Measurements from ENCODE around the gene ACOT7. TPM values are rescaled to one million over a fixed set of nuclear protein-coding genes. Genes with fewer than 3 reads are reported as not detected.
A peak's percentile ranks its signal among the peaks of the same experiment; 100 is the strongest.

Gene ACOT7
- total and polyA plus RNA-seq, 2 experiments from 2014 or later = 20.3 to 39.9 TPM

DNA sequence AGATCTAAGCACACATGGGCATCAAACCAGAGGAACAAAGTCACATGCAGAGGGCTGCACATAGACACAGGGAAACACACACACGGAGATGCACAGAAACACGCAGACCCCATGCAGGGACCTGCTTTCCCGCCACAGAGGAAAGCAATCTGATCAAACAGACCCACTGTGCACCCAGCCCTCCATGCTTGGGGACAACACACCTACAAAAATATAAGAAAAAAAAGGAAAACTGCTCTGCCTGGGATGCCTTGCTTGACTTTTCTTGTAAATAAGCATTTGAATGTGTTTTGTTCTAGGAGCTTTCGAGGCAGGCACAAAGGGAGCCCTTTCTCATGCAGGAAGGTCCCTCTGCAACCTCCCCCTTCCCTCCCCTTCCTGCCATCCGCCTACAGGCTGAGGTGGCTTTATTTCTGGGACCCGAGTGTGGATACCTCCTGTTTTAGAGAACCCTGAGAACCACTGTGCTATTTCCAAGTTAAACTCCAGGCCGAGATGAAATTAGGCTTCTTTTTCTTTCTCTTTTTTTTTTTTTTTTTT lies 154.3 kb downstream of the ACOT7 start:
- no peak overlapping the region for H3K4me2 ChIP-seq

GRCh38 chr1:6237093-6237492 lies 156.5 kb downstream of the ACOT7 start:
- WGBS (ENCODE audit: low lambda C conversion rate, missing lambda C conversion rate) = 100% methylated on average over 4 of the region's 4 CpGs
- no peak overlapping the region for H3K4me3 ChIP-seq
- no peak for DNase-seq (ENCODE audit: low spot score)
- TF ChIP-seq EZH2 (IDR thresholded peaks at IDR 0.05; ENCODE audit: borderline replicate concordance) = no peak
- TF ChIP-seq, protein P1, sequence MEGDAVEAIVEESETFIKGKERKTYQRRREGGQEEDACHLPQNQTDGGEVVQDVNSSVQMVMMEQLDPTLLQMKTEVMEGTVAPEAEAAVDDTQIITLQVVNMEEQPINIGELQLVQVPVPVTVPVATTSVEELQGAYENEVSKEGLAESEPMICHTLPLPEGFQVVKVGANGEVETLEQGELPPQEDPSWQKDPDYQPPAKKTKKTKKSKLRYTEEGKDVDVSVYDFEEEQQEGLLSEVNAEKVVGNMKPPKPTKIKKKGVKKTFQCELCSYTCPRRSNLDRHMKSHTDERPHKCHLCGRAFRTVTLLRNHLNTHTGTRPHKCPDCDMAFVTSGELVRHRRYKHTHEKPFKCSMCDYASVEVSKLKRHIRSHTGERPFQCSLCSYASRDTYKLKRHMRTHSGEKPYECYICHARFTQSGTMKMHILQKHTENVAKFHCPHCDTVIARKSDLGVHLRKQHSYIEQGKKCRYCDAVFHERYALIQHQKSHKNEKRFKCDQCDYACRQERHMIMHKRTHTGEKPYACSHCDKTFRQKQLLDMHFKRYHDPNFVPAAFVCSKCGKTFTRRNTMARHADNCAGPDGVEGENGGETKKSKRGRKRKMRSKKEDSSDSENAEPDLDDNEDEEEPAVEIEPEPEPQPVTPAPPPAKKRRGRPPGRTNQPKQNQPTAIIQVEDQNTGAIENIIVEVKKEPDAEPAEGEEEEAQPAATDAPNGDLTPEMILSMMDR (IDR thresholded peaks at IDR 0.05; ENCODE audit: poor library complexity) = no peak
- TF ChIP-seq EZH2phosphoT487 (IDR thresholded peaks at IDR 0.05; ENCODE audit: low read depth, severe bottlenecking, unreplicated experiment) = no peak
- H3K4me2 ChIP-seq = no peak overlapping the region
- peaks cover 31% of the 10 kb centered on the region for H3K27me3 ChIP-seq
- H4K20me1 ChIP-seq (ENCODE audit: insufficient read depth, poor library complexity, severe bottlenecking) = no peaks in the 10 kb centered on the region
- H2AFZ ChIP-seq = no peak overlapping the region
- no peaks in the 10 kb centered on the region for H3K9me2 ChIP-seq (replicated peaks; ENCODE audit: insufficient read depth)
- H3K9me3 ChIP-seq (ENCODE audit: low read depth) = no peaks in the 10 kb centered on the region
- H3K4me1 ChIP-seq (ENCODE audit: insufficient read depth) = peaks cover 24% of the 10 kb centered on the region
- H3K27ac ChIP-seq = no peak overlapping the region
- no peaks in the 10 kb centered on the region for H3K36me3 ChIP-seq (replicated peaks; ENCODE audit: insufficient read depth, low read depth)
- peaks cover 24% of the 10 kb centered on the region for H3K79me2 ChIP-seq

More for the DNA sequence above, 154.3 kb downstream of the ACOT7 start:
- 44% methylated on average over 7 of the region's 7 CpGs for WGBS (ENCODE audit: low lambda C conversion rate, missing lambda C conversion rate)
- H3K4me3 ChIP-seq = no peak overlapping the region
- H3K27ac ChIP-seq = no peak overlapping the region
- H3K9me2 ChIP-seq (replicated peaks; ENCODE audit: insufficient read depth) = no peaks in the 10 kb centered on the region
- no peak for TF ChIP-seq EZH2phosphoT487 (IDR thresholded peaks at IDR 0.05; ENCODE audit: low read depth, severe bottlenecking, unreplicated experiment)
- no peak for TF ChIP-seq EZH2 (IDR thresholded peaks at IDR 0.05; ENCODE audit: borderline replicate concordance)
- TF ChIP-seq, protein P1 (IDR thresholded peaks at IDR 0.05; ENCODE audit: poor library complexity) = no peak
- no peaks in the 10 kb centered on the region for H4K20me1 ChIP-seq (ENCODE audit: insufficient read depth, poor library complexity, severe bottlenecking)
- H3K36me3 ChIP-seq (replicated peaks; ENCODE audit: insufficient read depth, low read depth) = no peaks in the 10 kb centered on the region
- peaks cover 53% of the 10 kb centered on the region for H3K27me3 ChIP-seq
- H3K4me1 ChIP-seq (ENCODE audit: insufficient read depth) = peaks cover 23% of the 10 kb centered on the region
- no peak for DNase-seq (ENCODE audit: low spot score)
- peaks cover 11% of the 10 kb centered on the region for H3K79me2 ChIP-seq
- H3K9me3 ChIP-seq (ENCODE audit: low read depth) = no peaks in the 10 kb centered on the region
- no peak overlapping the region for H2AFZ ChIP-seq

- Histone ChIP-seq H3K36me3 (replicated peaks; ENCODE audit: insufficient read depth, low read depth) (no peaks in the 10 kb centered on the region), H3K9me3 (ENCODE audit: low read depth) (no peaks in the 10 kb centered on the region), H4K20me1 (ENCODE audit: insufficient read depth, poor library complexity, severe bottlenecking) (no peaks in the 10 kb centered on the region), H3K4me1 (ENCODE audit: insufficient read depth) (peaks cover 15% of the 10 kb centered on the region), H3K27ac (peak overlapping the region; percentile 55), H3K9me2 (replicated peaks; ENCODE audit: insufficient read depth) (no peaks in the 10 kb centered on the region), H3K27me3 (peaks cover 13% of the 10 kb centered on the region), H3K4me3 (peak overlapping the region; percentile 81), H3K4me2 (peak overlapping the region; percentile 94), H3K79me2 (peaks cover 32% of the 10 kb centered on the region), H2AFZ (peak overlapping the region; percentile 33)
- peak; percentile 37 for DNase-seq (ENCODE audit: low spot score)
- WGBS (ENCODE audit: low lambda C conversion rate, missing lambda C conversion rate) = 0% methylated on average over 26 of the region's 30 CpGs
- TF ChIP-seq EZH2phosphoT487 (IDR thresholded peaks at IDR 0.05; ENCODE audit: low read depth, severe bottlenecking, unreplicated experiment) = no peak
- TF ChIP-seq, protein P1 (IDR thresholded peaks at IDR 0.05; ENCODE audit: poor library complexity) = no peak
- TF ChIP-seq EZH2 (IDR thresholded peaks at IDR 0.05; ENCODE audit: borderline replicate concordance) = no peak
Observed at GRCh38 chr1:6235296-6235677, 158.3 kb downstream of the ACOT7 start.
